HepG2 (cell line): Measurements from ENCODE around the gene SLC4A11. TPM values are rescaled to one million over a fixed set of nuclear protein-coding genes. Genes with fewer than 3 reads are reported as not detected.

Experiments used
- CENPBD1 ChIP-seq: sonication (generic); formaldehyde crosslinking; IDR thresholded peaks from 2 replicates; pipeline ENCODE4 v1.8.0; 2022; ENCODE audit warnings: missing genetic modification reagents, low read depth, mild to moderate bottlenecking, borderline replicate concordance
- DNMT3B ChIP-seq: conservative IDR thresholded peaks from 2 replicates; pipeline ENCODE4 v1.6.1; 2016; ENCODE audit warnings: missing biosample characterization, control low read depth
- ELF4 ChIP-seq: sonication (generic); formaldehyde crosslinking; IDR thresholded peaks from 2 replicates; pipeline ENCODE4 v1.5.0; 2020; ENCODE audit warnings: missing genetic modification reagents, mild to moderate bottlenecking, moderate library complexity, borderline replicate concordance
- HMGXB3 ChIP-seq: sonication (generic); formaldehyde crosslinking; IDR thresholded peaks from 2 replicates; pipeline ENCODE4 v1.4.0; 2020; ENCODE audit warnings: missing genetic modification reagents, borderline replicate concordance
- KLF9 ChIP-seq: IDR thresholded peaks from 2 replicates; pipeline ENCODE4 v1.6.1; 2016; ENCODE audit warnings: low read depth
- MBNL3 ChIP-seq: fragments of 250-450 bp; sonication (Bioruptor Pico); conservative IDR thresholded peaks from 2 replicates; pipeline ENCODE4 v1.8.0; 2022; ENCODE audit warnings: mild to moderate bottlenecking, inconsistent platforms
- NCOA2 ChIP-seq: sonication (generic); formaldehyde crosslinking; IDR thresholded peaks from 2 replicates; pipeline ENCODE4 v1.8.0; 2022; ENCODE audit warnings: inconsistent platforms
- NCOR1 ChIP-seq: fragments of 200-600 bp; sonication (generic); IDR thresholded peaks from 2 replicates; pipeline ENCODE4 v1.7.0; 2017; ENCODE audit warnings: antibody characterized with exemption, low read length, borderline replicate concordance
- NFRKB ChIP-seq: fragments of 450-650 bp; IDR thresholded peaks from 2 replicates; pipeline ENCODE4 v1.6.1; 2017
- NRL ChIP-seq: sonication (generic); formaldehyde crosslinking; IDR thresholded peaks from 2 replicates; pipeline ENCODE4 v1.5.0; 2020; ENCODE audit warnings: missing genetic modification reagents, mild to moderate bottlenecking, moderate library complexity, borderline replicate concordance
- PHF21A ChIP-seq: sonication (generic); formaldehyde crosslinking; IDR thresholded peaks from 2 replicates; pipeline ENCODE4 v1.5.0; 2020; ENCODE audit warnings: mild to moderate bottlenecking, missing genetic modification reagents
- POGZ ChIP-seq: sonication (generic); formaldehyde crosslinking; IDR thresholded peaks from 2 replicates; pipeline ENCODE4 v1.4.0; 2020; ENCODE audit warnings: mild to moderate bottlenecking, missing genetic modification reagents
- RFX1 ChIP-seq: fragments of 450-650 bp; IDR thresholded peaks from 2 replicates; pipeline ENCODE4 v1.6.1; 2017
- SUZ12 ChIP-seq: fragments of 150-350 bp; IDR thresholded peaks from 2 replicates; pipeline ENCODE4 v1.6.1; 2014; ENCODE audit warnings: low read depth, low read length
- TMF1 ChIP-seq: sonication (generic); formaldehyde crosslinking; IDR thresholded peaks from 2 replicates; pipeline ENCODE4 v1.8.1; 2022; ENCODE audit warnings: low read depth, missing genetic modification reagents
- TRIM22 ChIP-seq: fragments of 450-650 bp; IDR thresholded peaks from 2 replicates; pipeline ENCODE4 v1.6.1; 2017
- ZMYM3 ChIP-seq: sonication (generic); formaldehyde crosslinking; IDR thresholded peaks from 2 replicates; pipeline ENCODE4 v1.5.1; 2020; ENCODE audit warnings: mild to moderate bottlenecking, missing genetic modification reagents
- ZNF333 ChIP-seq: sonication (generic); formaldehyde crosslinking; IDR thresholded peaks from 2 replicates; pipeline ENCODE4 v1.4.0; 2020; ENCODE audit warnings: mild to moderate bottlenecking, missing genetic modification reagents, borderline replicate concordance
- ZNF513 ChIP-seq: sonication (generic); formaldehyde crosslinking; conservative IDR thresholded peaks from 2 replicates; pipeline ENCODE4 v1.5.0; 2020; ENCODE audit warnings: missing genetic modification reagents
- ZNF550 ChIP-seq: sonication (generic); formaldehyde crosslinking; IDR thresholded peaks from 2 replicates; pipeline ENCODE4 v1.4.0; 2020; ENCODE audit warnings: mild to moderate bottlenecking, missing genetic modification reagents, borderline replicate concordance
- ZNF562 ChIP-seq: sonication (generic); formaldehyde crosslinking; IDR thresholded peaks from 2 replicates; pipeline ENCODE4 v1.8.0; 2022; ENCODE audit warnings: missing genetic modification reagents, borderline replicate concordance
- ZNF746 ChIP-seq: sonication (generic); formaldehyde crosslinking; IDR thresholded peaks from 2 replicates; pipeline ENCODE4 v1.8.0; 2022; ENCODE audit warnings: mild to moderate bottlenecking, missing genetic modification reagents
- ZNF878 ChIP-seq: sonication (generic); formaldehyde crosslinking; IDR thresholded peaks from 2 replicates; pipeline ENCODE4 v1.8.1; 2023; ENCODE audit warnings: mild to moderate bottlenecking, missing genetic modification reagents, moderate library complexity
- polyA plus RNA-seq, 8 experiments: library from polyadenylated mRNA; depleted of rRNA in 3 of 8; stranded (reverse) in 7 of 8; unstranded in 1 of 8; fragments of >200 nt; fragmentation: Illumina TruSeq in 4 of 8; extraction: Trizol in 4 of 8; gene quantifications; 2 replicates each; pipeline versions ENCODE4 v1.2.1 to v1.2.3, GENCODE V29; 2011 to 2016; ENCODE audit warnings: low read depth in 4 of 8, missing spikeins in 1 of 8, mixed read lengths in 1 of 8; ENCODE audit not compliant: insufficient read depth in 1 of 8
- total RNA-seq, 5 experiments: library from RNA; depleted of rRNA; stranded (reverse); fragments of >200 nt; fragmentation: Illumina TruSeq; extraction: Trizol; gene quantifications; 2 replicates each; pipeline ENCODE4 v1.2.3, GENCODE V29; 2016; ENCODE audit warnings: low read depth in 1 of 5

The SLC4A11 gene
- total and polyA plus RNA-seq, 2 of the 13 experiments (the other 11 are each of a cell fraction or from before 2014, with no cell fraction given): 3.9 to 27.0 TPM

GRCh38 chr20:3209257-3209945, 29.6 kb downstream of the SLC4A11 start, which contains the start of gene ITPA (continued):
- TF ChIP-seq ZNF333 (no peak), POGZ (CRISPR knock-in tag) (no peak), NCOR1 (no peak), ZNF550 (CRISPR knock-in tag) (0 out of 2 replicates have a peak, but pooled peaks have one; percentile 6), NRL (CRISPR knock-in tag) (peak; percentile 75; the same call in 1 of the 2 replicates), SUZ12 (no peak), MBNL3 (no peak), ELF4 (peak; percentile 98), ZNF562 (no peak), TRIM22 (no peak), HMGXB3 (CRISPR knock-in tag) (peak; percentile 59; the same call in 1 of the 2 replicates), ZMYM3 (CRISPR knock-in tag) (no peak), TMF1 (CRISPR knock-in tag) (peak; percentile 40), RFX1 (no peak), NCOA2 (CRISPR knock-in tag) (no peak), CENPBD1 (no peak), ZNF746 (CRISPR knock-in tag) (no peak), ZNF878 (CRISPR knock-in tag) (0 out of 2 replicates have a peak, but pooled peaks have one; percentile 64), NFRKB (no peak), KLF9 (CRISPR knock-in tag) (no peak), ZNF513 (CRISPR knock-in tag) (no peak), DNMT3B (CRISPR knock-in tag) (peak; percentile 98), PHF21A (CRISPR knock-in tag) (0 out of 2 replicates have a peak, but pooled peaks have one; percentile 29)
